WTC11 (cell line): ENCODE measurements around the gene MLC1.

Experiments used
- ESRRA ChIP-seq: sonication (generic); formaldehyde crosslinking; IDR thresholded peaks from 2 replicates; pipeline ENCODE4 v1.8.1; 2022; ENCODE audit warnings: mild to moderate bottlenecking, missing genetic modification reagents, borderline replicate concordance
- FOXJ3 ChIP-seq: sonication (generic); formaldehyde crosslinking; IDR thresholded peaks from 2 replicates; pipeline ENCODE4 v1.9.0; 2021; ENCODE audit warnings: missing genetic modification reagents, mild to moderate bottlenecking, borderline replicate concordance
- JUN ChIP-seq: sonication (generic); formaldehyde crosslinking; IDR thresholded peaks from 2 replicates; pipeline ENCODE4 v1.8.0; 2023; ENCODE audit warnings: mild to moderate bottlenecking, missing genetic modification reagents
- TP53 ChIP-seq: sonication (generic); formaldehyde crosslinking; IDR thresholded peaks from 2 replicates; pipeline ENCODE4 v1.8.1; 2023; ENCODE audit warnings: mild to moderate bottlenecking, missing genetic modification reagents
- TF ChIP-seq, protein P1 (sequence below): sonication (generic); formaldehyde crosslinking; IDR thresholded peaks from 2 replicates; pipeline ENCODE4 v1.8.0; 2022; ENCODE audit warnings: missing genetic modification reagents
- TF ChIP-seq, protein P2 (sequence below): fragments of 200-600 bp; IDR thresholded peaks from 2 replicates; pipeline ENCODE4 v1.8.0; 2022; ENCODE audit warnings: antibody characterized with exemption

DNA sequence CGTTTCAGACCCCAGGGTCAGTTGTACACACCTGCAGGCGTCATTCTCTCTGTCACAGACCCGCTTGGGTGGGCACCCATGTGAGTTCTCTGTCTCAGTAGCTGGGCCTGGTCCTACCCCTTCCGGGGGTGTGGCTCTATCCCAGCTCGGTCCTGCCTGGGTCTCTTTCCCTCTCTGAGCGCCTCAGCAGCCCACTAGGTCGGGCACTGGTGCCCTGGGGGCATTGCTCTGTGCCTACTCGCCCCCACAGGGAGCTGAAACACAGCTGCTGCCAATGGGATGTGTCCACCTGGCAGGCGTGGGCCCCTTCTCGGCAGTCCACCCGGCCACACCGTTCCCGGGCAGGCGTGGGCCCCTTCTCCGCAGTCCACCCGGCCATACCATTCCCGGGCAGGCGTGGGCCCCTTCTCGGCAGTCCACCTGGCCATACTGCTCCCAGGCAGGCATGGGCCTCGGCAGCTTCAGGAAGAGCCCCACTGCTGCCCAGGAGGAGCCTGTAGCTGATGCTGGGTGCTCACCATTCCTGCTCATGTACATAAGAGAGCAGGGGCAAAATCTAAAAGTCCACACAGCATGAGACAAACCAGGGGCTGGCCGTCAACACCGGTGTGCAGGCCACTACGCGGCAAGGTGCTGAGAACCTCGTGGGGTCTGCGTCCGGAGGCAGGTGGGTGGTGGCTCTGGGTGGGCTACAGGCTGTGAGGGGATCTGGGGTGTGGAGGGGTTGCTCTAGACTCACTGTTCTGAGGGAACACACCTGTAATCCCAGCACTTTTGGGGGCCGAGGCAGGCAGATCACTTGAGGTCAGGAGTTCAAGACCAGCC is 12.3 kb downstream of the MLC1 start:
- TF ChIP-seq TP53 (CRISPR knock-in tag) (no peak), JUN (CRISPR knock-in tag) (no peak), ESRRA (CRISPR knock-in tag) (no peak), FOXJ3 (CRISPR knock-in tag) (no peak)
- TF ChIP-seq, protein P1, sequence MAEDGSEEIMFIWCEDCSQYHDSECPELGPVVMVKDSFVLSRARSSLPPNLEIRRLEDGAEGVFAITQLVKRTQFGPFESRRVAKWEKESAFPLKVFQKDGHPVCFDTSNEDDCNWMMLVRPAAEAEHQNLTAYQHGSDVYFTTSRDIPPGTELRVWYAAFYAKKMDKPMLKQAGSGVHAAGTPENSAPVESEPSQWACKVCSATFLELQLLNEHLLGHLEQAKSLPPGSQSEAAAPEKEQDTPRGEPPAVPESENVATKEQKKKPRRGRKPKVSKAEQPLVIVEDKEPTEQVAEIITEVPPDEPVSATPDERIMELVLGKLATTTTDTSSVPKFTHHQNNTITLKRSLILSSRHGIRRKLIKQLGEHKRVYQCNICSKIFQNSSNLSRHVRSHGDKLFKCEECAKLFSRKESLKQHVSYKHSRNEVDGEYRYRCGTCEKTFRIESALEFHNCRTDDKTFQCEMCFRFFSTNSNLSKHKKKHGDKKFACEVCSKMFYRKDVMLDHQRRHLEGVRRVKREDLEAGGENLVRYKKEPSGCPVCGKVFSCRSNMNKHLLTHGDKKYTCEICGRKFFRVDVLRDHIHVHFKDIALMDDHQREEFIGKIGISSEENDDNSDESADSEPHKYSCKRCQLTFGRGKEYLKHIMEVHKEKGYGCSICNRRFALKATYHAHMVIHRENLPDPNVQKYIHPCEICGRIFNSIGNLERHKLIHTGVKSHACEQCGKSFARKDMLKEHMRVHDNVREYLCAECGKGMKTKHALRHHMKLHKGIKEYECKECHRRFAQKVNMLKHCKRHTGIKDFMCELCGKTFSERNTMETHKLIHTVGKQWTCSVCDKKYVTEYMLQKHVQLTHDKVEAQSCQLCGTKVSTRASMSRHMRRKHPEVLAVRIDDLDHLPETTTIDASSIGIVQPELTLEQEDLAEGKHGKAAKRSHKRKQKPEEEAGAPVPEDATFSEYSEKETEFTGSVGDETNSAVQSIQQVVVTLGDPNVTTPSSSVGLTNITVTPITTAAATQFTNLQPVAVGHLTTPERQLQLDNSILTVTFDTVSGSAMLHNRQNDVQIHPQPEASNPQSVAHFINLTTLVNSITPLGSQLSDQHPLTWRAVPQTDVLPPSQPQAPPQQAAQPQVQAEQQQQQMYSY (CRISPR knock-in tag), result no peak
- TF ChIP-seq, protein P2, sequence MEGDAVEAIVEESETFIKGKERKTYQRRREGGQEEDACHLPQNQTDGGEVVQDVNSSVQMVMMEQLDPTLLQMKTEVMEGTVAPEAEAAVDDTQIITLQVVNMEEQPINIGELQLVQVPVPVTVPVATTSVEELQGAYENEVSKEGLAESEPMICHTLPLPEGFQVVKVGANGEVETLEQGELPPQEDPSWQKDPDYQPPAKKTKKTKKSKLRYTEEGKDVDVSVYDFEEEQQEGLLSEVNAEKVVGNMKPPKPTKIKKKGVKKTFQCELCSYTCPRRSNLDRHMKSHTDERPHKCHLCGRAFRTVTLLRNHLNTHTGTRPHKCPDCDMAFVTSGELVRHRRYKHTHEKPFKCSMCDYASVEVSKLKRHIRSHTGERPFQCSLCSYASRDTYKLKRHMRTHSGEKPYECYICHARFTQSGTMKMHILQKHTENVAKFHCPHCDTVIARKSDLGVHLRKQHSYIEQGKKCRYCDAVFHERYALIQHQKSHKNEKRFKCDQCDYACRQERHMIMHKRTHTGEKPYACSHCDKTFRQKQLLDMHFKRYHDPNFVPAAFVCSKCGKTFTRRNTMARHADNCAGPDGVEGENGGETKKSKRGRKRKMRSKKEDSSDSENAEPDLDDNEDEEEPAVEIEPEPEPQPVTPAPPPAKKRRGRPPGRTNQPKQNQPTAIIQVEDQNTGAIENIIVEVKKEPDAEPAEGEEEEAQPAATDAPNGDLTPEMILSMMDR, result no peak
